ENCODE results near the gene ANXA1.
A peak's percentile ranks its signal among the peaks of the same experiment; 100 is the strongest.

Gene ANXA1

GRCh38 chr9:73151653-73152542 is at the start of gene ANXA1:
Gene ANXA1 (plus strand): TSS chr9:73151865. CDS start chr9:73158536, 6,671 bp downstream.
- peak; percentile 63 for DNase-seq (ENCODE audit: low spot score)

GRCh38 chr9:73104342-73104741 is 47.3 kb upstream of the ANXA1 start:
- no peak for DNase-seq (ENCODE audit: low spot score)

GRCh38 chr9:73104921-73105320 is 46.7 kb upstream of the ANXA1 start:
- no peak for DNase-seq (ENCODE audit: low spot score)

- DNase-seq (ENCODE audit: low spot score), result peak; percentile 47
Measured at GRCh38 chr9:73107489-73108069, 44.1 kb upstream of the ANXA1 start.

- DNase-seq (ENCODE audit: low spot score), result no peak
Measured at GRCh38 chr9:73114058-73114457, 37.6 kb upstream of the ANXA1 start.

- DNase-seq (ENCODE audit: low spot score), result no peak
Measured at GRCh38 chr9:73114958-73115357, 36.7 kb upstream of the ANXA1 start.

GRCh38 chr9:73116031-73116430 is 35.6 kb upstream of the ANXA1 start:
- no peak for DNase-seq (ENCODE audit: low spot score)

GRCh38 chr9:73116880-73117279 is 34.8 kb upstream of the ANXA1 start:
- DNase-seq (ENCODE audit: low spot score), result no peak

GRCh38 chr9:73118286-73118685 is 33.4 kb upstream of the ANXA1 start:
- DNase-seq (ENCODE audit: low spot score), result no peak

GRCh38 chr9:73118898-73119554 is 32.6 kb upstream of the ANXA1 start:
- no peak for DNase-seq (ENCODE audit: low spot score)

GRCh38 chr9:73121375-73121935 is 30.2 kb upstream of the ANXA1 start:
- DNase-seq (ENCODE audit: low spot score), result no peak

- no peak for DNase-seq (ENCODE audit: low spot score)
Measured at GRCh38 chr9:73125651-73126050, 26.0 kb upstream of the ANXA1 start.

- DNase-seq (ENCODE audit: low spot score), result no peak
Measured at GRCh38 chr9:73129941-73130685, 21.6 kb upstream of the ANXA1 start.

- no peak for DNase-seq (ENCODE audit: low spot score)
Measured at GRCh38 chr9:73131461-73131860, 20.2 kb upstream of the ANXA1 start.

GRCh38 chr9:73132034-73132776 is 19.5 kb upstream of the ANXA1 start:
- DNase-seq (ENCODE audit: low spot score), result peak; percentile 72

- no peak for DNase-seq (ENCODE audit: low spot score)
Measured at GRCh38 chr9:73133022-73133651, 18.5 kb upstream of the ANXA1 start.

GRCh38 chr9:73133921-73134407 is 17.7 kb upstream of the ANXA1 start:
- DNase-seq (ENCODE audit: low spot score), result no peak

GRCh38 chr9:73135394-73135793 is 16.3 kb upstream of the ANXA1 start:
- no peak for DNase-seq (ENCODE audit: low spot score)

- DNase-seq (ENCODE audit: low spot score), result no peak
Measured at GRCh38 chr9:73137286-73137899, 14.3 kb upstream of the ANXA1 start.

- no peak for DNase-seq (ENCODE audit: low spot score)
Measured at GRCh38 chr9:73137914-73138313, 13.8 kb upstream of the ANXA1 start.

All from SW480 (cell line).